Right atrium auricular region (tissue), 2 donors: Measurements from ENCODE around the gene DGKH. TPM values are rescaled to one million over a fixed set of nuclear protein-coding genes. Genes with fewer than 3 reads are reported as not detected.
"Not testable (repeated sequence)": the region's sequence is repeated elsewhere in the genome, so short reads cannot be mapped to it uniquely, and the experiment has no call there.

Source experiments
- DNase-seq: peaks from one replicate; pipeline ENCODE4 v3.0.0-alpha.2; 2019; ENCODE audit warnings: low spot score
- H3K27ac ChIP-seq, 2 donors: fragments of 200-600 bp; sonication (generic); 1 replicate in 1 of 2; 2 replicates in 1 of 2; pipeline ENCODE4 v1.5.1; 2016 to 2019
- H3K27me3 ChIP-seq, 2 donors: fragments of 200-600 bp; sonication (generic); one replicate each; pipeline versions ENCODE4 v1.5.1 to v1.6.0; 2017 to 2019
- H3K36me3 ChIP-seq: fragments of 200-600 bp; sonication (generic); one replicate; pipeline ENCODE4 v1.5.1; 2016
- H3K4me1 ChIP-seq, 2 donors: fragments of 200-600 bp; sonication (generic); one replicate each; pipeline versions ENCODE4 v1.5.1 to v1.6.0; 2017 to 2019
- H3K4me3 ChIP-seq, 2 donors: fragments of 200-600 bp; sonication (generic); 1 replicate in 1 of 2; 2 replicates in 1 of 2; pipeline ENCODE4 v1.5.1; 2017 to 2019; ENCODE audit warnings: mild to moderate bottlenecking in 1 of 2, moderate library complexity in 1 of 2
- H3K9me3 ChIP-seq, 2 donors: fragments of 200-600 bp; sonication (generic); one replicate each; pipeline ENCODE4 v1.5.1; 2019
- total RNA-seq, 2 donors: library from RNA; depleted of rRNA; stranded (reverse); fragments of >200 nt; gene quantifications; one replicate each; pipeline ENCODE4 v1.1.0, GENCODE V29; 2016
- TF ChIP-seq, protein P1 (sequence below), 2 donors: fragments of 200-600 bp; sonication (generic); IDR thresholded peaks; one replicate each; pipeline ENCODE4 v1.5.1; 2019; ENCODE audit warnings: antibody characterized with exemption in 2 of 2

DGKH gene
- total RNA-seq, 2 donors from 2014 or later, result 4.1 to 6.6 TPM

GRCh38 chr13:42066542-42066941 lies 18.1 kb downstream of the DGKH start:
- Histone ChIP-seq H3K4me3 (no peak overlapping the region), H3K27ac (no peak overlapping the region), H3K27me3 (no peaks in the 10 kb centered on the region), H3K4me1 (no peaks in the 10 kb centered on the region), H3K9me3 (no peaks in the 10 kb centered on the region), H3K36me3 (no peaks in the 10 kb centered on the region)
- DNase-seq, result no peak
- TF ChIP-seq, protein P1, sequence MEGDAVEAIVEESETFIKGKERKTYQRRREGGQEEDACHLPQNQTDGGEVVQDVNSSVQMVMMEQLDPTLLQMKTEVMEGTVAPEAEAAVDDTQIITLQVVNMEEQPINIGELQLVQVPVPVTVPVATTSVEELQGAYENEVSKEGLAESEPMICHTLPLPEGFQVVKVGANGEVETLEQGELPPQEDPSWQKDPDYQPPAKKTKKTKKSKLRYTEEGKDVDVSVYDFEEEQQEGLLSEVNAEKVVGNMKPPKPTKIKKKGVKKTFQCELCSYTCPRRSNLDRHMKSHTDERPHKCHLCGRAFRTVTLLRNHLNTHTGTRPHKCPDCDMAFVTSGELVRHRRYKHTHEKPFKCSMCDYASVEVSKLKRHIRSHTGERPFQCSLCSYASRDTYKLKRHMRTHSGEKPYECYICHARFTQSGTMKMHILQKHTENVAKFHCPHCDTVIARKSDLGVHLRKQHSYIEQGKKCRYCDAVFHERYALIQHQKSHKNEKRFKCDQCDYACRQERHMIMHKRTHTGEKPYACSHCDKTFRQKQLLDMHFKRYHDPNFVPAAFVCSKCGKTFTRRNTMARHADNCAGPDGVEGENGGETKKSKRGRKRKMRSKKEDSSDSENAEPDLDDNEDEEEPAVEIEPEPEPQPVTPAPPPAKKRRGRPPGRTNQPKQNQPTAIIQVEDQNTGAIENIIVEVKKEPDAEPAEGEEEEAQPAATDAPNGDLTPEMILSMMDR (IDR thresholded peaks at IDR 0.05), result no peak

- no peak overlapping the region for H3K4me3 ChIP-seq
- no peak overlapping the region for H3K27ac ChIP-seq
- no peak for DNase-seq
- TF ChIP-seq, protein P1 (IDR thresholded peaks at IDR 0.05), result no peak
- H3K36me3 ChIP-seq, result no peaks in the 10 kb centered on the region
- no peaks in the 10 kb centered on the region for H3K4me1 ChIP-seq
- H3K9me3 ChIP-seq, result no peaks in the 10 kb centered on the region
- H3K27me3 ChIP-seq, result no peaks in the 10 kb centered on the region
These were observed 20.4 kb downstream of the DGKH start for GRCh38 chr13:42068886-42069285.

GRCh38 chr13:42070599-42070998 lies 22.2 kb downstream of the DGKH start:
- not testable (repeated sequence) for H3K36me3 ChIP-seq, DNase-seq, H3K9me3 ChIP-seq, H3K27ac ChIP-seq, H3K4me3 ChIP-seq, H3K4me1 ChIP-seq, H3K27me3 ChIP-seq

DNA sequence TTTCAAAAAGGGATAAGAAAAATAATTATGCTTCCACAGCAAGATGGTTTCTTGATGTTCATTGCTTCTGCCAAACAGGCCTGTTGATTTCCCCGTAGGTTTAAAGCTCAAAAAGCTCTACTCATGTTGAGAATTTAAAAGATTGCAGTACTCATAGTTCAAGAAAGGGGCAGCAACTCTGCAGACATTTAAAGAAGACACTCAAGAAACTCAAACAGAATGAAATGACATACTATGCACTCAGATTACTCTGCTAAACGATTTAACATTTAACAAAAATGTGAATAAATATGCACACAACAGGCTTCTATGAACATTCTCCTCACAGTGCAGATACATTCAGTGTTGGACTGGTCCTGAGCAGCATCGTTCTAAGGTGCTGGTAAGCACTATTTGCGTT lies 22.7 kb downstream of the DGKH start:
- not testable (repeated sequence) for H3K4me1 ChIP-seq, H3K27ac ChIP-seq, H3K36me3 ChIP-seq, H3K27me3 ChIP-seq, H3K9me3 ChIP-seq, H3K4me3 ChIP-seq, DNase-seq

DNA sequence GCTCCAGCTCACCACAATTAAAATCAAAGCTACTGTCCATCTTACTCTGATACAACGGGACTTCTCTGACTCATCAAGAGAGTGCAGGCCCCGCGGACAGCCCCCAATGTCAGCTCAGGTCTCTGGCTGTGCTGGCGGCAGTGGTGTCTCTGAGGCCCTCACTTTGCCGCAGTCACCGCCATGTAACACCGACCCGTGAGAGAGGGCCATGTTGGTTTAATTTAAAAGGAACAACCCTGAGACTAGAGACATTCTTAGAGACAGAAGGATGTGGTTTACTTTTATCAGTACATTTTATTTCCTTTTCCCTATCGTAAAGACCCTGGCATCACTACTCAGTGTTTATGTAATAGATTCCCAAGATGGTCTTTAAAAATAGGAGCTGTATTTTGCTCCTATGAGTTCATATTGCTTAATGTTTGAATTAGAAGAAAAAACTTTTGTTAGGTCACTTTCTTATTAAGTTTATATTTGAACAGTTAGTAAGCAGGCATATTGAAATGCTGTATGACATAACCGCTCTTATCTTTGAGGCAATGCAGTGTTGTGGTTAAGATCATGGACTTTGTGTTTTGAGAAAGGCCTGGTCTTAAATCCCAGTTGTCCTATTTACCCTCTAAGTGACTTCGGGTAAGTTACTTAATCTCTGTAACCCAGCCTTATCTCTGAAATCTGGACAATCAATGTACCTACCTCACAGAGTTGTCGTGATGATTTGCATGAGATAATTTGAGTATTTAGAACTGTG lies 23.4 kb downstream of the DGKH start:
- H3K27ac ChIP-seq, result no peak overlapping the region
- no peak for DNase-seq
- H3K36me3 ChIP-seq, result no peaks in the 10 kb centered on the region
- TF ChIP-seq, protein P1 (IDR thresholded peaks at IDR 0.05), result no peak
- H3K4me3 ChIP-seq, result no peak overlapping the region
- no peaks in the 10 kb centered on the region for H3K9me3 ChIP-seq
- no peaks in the 10 kb centered on the region for H3K4me1 ChIP-seq
- H3K27me3 ChIP-seq, result no peaks in the 10 kb centered on the region

DNA sequence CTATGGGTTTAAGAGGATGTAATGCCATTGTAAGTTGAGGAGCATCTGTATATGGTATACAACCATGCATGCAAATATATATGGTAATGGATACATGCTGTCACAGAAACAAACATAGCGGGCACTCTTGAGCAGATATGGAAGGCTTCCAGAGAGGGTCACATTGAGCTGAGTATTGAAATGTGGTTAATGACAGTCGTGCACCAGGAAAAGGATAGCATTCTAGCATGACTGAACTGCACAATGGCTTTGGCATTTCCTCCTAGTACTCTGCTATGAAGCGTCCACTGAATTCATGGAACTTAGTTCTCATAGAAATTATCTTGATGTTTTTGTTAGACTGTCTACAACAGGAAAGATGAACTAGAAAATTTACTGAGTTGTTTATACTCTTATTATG lies 25.2 kb downstream of the DGKH start:
- no peak for DNase-seq

More for the DNA sequence above, 25.2 kb downstream of the DGKH start:
- Histone ChIP-seq H3K4me1 (no peaks in the 10 kb centered on the region), H3K36me3 (no peaks in the 10 kb centered on the region), H3K9me3 (no peaks in the 10 kb centered on the region), H3K27me3 (no peaks in the 10 kb centered on the region), H3K4me3 (no peak overlapping the region), H3K27ac (no peak overlapping the region)
- TF ChIP-seq, protein P1 (IDR thresholded peaks at IDR 0.05), result no peak
